Chondrocyte (in vitro differentiated cells): Measurements from ENCODE around the gene PPP3CB. TPM values are rescaled to one million over a fixed set of nuclear protein-coding genes. Genes with fewer than 3 reads are reported as not detected.

Experiments used
- DNase-seq: peaks from one replicate; pipeline ENCODE4 v3.0.0; 2021; ENCODE audit warnings: mixed read lengths, low spot score
- H3K27ac Mint-ChIP-seq: one replicate; pipeline ENCODE4 v1.8.0; 2021; ENCODE audit warnings: mild to moderate bottlenecking, moderate library complexity, mixed read lengths; ENCODE audit not compliant: unreplicated experiment
- H3K27me3 Mint-ChIP-seq: 2 replicates; pipeline ENCODE4 v1.8.0; 2021; ENCODE audit warnings: low read depth, mixed read lengths
- H3K36me3 Mint-ChIP-seq: 2 replicates; pipeline ENCODE4 v1.8.0; 2021; ENCODE audit warnings: low read depth, mixed read lengths
- H3K4me1 Mint-ChIP-seq: 2 replicates; pipeline ENCODE4 v1.8.0; 2021; ENCODE audit warnings: low read depth, mild to moderate bottlenecking, mixed read lengths
- H3K4me3 Mint-ChIP-seq: one replicate; pipeline ENCODE4 v1.8.0; 2021; ENCODE audit warnings: mild to moderate bottlenecking, moderate library complexity, mixed read lengths; ENCODE audit not compliant: unreplicated experiment
- H3K9me3 Mint-ChIP-seq: 2 replicates; pipeline ENCODE4 v1.8.0; 2021; ENCODE audit warnings: low read depth, mixed read lengths
- total RNA-seq: library from RNA; stranded (reverse); gene quantifications from 3 replicates; pipeline ENCODE4 v1.2.1, GENCODE V29; 2021
- TF ChIP-seq, protein P1 (sequence below): fragments of 200-600 bp; sonication (generic); IDR thresholded peaks from 2 replicates; pipeline ENCODE4 v1.5.0; 2021; ENCODE audit warnings: antibody characterized with exemption, mild to moderate bottlenecking, moderate library complexity

The PPP3CB gene
- total RNA-seq, 1 donor from 2014 or later = 61.1 TPM

DNA sequence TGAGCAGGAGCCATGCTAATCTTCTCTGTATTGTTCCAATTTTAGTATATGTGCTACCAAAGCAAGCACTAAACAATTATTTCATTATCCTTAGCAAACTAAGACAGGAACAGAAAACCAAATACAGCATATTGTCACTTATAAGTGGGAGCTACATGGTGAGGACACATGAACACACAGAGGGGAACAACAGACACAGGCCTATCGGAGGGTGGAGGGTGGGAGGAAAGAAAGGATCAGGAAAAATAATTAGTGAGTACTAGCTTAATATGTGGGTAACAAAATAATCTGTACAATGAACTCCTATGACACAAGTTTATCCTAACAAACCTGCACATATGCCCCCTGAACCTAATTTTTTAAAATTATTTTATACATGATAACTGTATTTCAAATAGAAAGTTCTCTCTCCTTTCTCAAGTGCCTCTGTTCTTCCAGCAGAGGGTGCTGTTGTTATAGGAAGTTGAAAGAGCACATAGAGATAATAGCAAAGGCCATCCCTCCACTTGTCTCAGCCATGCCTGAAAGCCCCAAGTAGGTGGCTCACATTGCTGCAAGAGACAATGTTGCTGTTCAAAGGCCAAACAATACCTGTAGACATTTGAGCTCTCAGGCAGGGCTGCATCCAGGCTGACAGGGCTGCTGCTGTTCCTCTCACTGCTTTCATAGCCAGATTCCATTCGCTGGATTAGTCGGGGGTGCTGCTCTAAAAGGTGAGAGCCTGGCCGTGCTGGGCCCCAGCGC is 33.4 kb upstream of the PPP3CB start:
- H3K27me3 Mint-ChIP-seq = no peaks in the 10 kb centered on the region
- no peaks in the 10 kb centered on the region for H3K9me3 Mint-ChIP-seq
- H3K36me3 Mint-ChIP-seq = no peaks in the 10 kb centered on the region
- TF ChIP-seq, protein P1, sequence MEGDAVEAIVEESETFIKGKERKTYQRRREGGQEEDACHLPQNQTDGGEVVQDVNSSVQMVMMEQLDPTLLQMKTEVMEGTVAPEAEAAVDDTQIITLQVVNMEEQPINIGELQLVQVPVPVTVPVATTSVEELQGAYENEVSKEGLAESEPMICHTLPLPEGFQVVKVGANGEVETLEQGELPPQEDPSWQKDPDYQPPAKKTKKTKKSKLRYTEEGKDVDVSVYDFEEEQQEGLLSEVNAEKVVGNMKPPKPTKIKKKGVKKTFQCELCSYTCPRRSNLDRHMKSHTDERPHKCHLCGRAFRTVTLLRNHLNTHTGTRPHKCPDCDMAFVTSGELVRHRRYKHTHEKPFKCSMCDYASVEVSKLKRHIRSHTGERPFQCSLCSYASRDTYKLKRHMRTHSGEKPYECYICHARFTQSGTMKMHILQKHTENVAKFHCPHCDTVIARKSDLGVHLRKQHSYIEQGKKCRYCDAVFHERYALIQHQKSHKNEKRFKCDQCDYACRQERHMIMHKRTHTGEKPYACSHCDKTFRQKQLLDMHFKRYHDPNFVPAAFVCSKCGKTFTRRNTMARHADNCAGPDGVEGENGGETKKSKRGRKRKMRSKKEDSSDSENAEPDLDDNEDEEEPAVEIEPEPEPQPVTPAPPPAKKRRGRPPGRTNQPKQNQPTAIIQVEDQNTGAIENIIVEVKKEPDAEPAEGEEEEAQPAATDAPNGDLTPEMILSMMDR = peak; percentile 94
- H3K27ac Mint-ChIP-seq = no peak overlapping the region
- no peak overlapping the region for H3K4me3 Mint-ChIP-seq
- no peak for DNase-seq
- no peaks in the 10 kb centered on the region for H3K4me1 Mint-ChIP-seq

DNA sequence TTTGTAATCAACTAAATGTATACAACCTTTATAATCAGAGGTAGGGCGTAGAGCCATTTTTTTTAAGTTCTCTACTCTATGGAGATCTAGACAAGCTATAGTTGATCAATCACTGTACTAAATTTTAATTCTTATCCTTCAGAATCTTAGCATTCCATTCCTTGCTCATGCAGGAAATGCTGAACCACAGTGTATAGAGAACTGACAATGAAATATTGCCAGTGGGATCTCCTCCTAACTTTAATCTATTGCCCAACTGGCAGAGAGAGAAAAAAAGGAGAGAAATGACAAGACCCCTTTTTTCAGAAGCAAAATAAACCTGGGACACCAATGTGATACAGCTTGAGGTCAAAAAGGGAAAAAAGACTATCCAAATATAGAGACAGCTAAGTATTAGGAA is 26.4 kb upstream of the PPP3CB start:
- Mint-ChIP-seq H3K9me3 (no peaks in the 10 kb centered on the region), H3K36me3 (peaks cover 6% of the 10 kb centered on the region), H3K27me3 (no peaks in the 10 kb centered on the region), H3K4me3 (no peak overlapping the region), H3K4me1 (peaks cover 7% of the 10 kb centered on the region), H3K27ac (no peak overlapping the region)
- no peak for DNase-seq
- TF ChIP-seq, protein P1 = no peak

DNA sequence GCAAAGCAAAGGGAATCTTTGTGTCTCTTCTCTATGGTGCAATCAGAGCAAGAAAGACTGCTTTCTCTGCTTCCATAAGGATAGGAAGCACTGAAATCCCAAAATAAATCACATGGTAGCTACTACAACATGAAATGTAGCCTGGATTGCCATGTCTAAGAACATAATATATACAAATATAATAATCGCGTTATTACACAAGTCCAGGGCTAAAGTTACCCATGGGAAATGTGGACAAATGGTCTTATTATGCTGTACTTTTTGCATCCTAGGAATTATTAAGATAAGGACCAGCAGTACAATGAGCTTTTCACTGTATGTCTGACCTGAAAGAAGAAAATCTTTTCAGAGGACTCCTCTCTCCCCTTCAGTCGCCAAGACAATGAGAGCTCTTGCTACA is 23.5 kb upstream of the PPP3CB start:
- H3K27me3 Mint-ChIP-seq = no peaks in the 10 kb centered on the region
- peaks cover 8% of the 10 kb centered on the region for H3K4me1 Mint-ChIP-seq
- H3K36me3 Mint-ChIP-seq = peaks cover 7% of the 10 kb centered on the region
- H3K4me3 Mint-ChIP-seq = no peak overlapping the region
- H3K27ac Mint-ChIP-seq = no peak overlapping the region
- no peaks in the 10 kb centered on the region for H3K9me3 Mint-ChIP-seq
- TF ChIP-seq, protein P1 = no peak
- no peak for DNase-seq

DNA sequence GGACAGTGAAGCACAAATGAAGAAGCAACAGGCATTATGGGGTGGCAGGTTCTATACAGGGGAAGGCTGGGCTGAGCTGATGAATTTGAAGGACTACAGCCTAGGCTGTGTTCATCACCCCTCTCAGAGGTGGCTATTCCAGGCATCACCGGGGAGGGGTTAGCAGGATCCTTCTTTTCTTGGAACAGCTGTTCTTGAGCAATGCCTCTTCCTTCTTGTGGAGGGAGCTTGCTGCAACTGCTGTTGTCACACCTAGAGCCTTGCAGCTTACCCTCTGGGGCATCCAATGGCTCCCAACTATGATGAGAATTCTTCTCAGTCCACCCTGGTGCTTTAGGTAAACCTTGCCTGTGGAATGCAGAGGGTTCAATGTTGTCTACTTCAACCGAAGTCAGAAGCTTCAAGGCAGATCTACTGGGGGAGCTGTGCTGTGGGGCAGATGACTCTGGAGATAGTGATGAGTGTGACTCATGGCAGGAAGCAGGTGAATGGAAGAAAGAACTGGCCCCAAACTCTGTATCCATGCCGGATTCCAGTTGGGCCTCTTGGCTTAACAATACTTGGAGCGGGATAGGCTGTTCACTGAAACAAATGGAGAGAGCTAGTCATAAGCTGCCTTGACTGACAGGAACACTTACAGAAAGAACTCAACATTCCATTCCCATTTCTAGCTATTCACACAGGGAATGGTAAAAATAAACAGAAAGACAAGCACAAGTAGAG is 21.5 kb upstream of the PPP3CB start:
- peaks cover 5% of the 10 kb centered on the region for H3K36me3 Mint-ChIP-seq
- no peaks in the 10 kb centered on the region for H3K27me3 Mint-ChIP-seq
- TF ChIP-seq, protein P1 = no peak
- peaks cover 8% of the 10 kb centered on the region for H3K4me1 Mint-ChIP-seq
- H3K27ac Mint-ChIP-seq = no peak overlapping the region
- H3K9me3 Mint-ChIP-seq = no peaks in the 10 kb centered on the region
- H3K4me3 Mint-ChIP-seq = no peak overlapping the region
- DNase-seq = no peak

DNA sequence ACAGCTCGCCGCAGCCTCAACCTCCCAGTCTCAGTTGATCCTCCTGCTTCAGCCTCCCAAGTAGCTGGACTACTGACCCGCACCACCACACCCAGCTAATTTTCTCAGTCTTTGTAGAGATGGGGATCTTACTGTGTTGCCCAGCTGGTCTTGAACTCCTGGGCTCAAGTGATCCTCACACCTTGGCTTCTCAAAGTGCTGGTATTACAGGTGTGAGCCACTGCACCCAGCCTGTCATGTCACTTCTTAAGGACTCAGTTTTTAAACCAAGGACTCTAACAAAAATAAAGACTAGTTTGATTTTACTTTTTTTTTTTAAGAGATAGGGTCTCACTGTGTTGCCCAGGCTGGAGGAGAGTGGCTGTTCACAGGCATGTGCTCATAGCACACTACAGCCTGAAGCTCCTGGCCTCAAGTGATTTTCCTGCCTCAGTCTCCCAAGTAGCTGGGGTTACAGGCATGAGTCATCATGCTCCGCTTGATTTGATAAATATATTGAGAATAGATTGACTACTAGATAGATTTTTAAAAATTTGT is 16.5 kb upstream of the PPP3CB start:
- TF ChIP-seq, protein P1 = no peak
- Mint-ChIP-seq H3K4me1 (peaks cover under 1% of the 10 kb centered on the region), H3K4me3 (no peak overlapping the region), H3K27ac (no peak overlapping the region), H3K36me3 (peaks cover 1% of the 10 kb centered on the region), H3K27me3 (no peaks in the 10 kb centered on the region), H3K9me3 (no peaks in the 10 kb centered on the region)
- no peak for DNase-seq
